ENCODE measurements around the gene KASH5.

KASH5 gene, protein sequence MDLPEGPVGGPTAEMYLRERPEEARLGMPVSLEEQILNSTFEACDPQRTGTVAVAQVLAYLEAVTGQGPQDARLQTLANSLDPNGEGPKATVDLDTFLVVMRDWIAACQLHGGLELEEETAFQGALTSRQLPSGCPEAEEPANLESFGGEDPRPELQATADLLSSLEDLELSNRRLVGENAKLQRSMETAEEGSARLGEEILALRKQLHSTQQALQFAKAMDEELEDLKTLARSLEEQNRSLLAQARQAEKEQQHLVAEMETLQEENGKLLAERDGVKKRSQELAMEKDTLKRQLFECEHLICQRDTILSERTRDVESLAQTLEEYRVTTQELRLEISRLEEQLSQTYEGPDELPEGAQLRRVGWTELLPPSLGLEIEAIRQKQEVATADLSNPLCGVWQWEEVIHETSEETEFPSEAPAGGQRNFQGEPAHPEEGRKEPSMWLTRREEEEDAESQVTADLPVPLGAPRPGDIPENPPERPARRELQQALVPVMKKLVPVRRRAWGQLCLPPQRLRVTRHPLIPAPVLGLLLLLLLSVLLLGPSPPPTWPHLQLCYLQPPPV

DNA sequence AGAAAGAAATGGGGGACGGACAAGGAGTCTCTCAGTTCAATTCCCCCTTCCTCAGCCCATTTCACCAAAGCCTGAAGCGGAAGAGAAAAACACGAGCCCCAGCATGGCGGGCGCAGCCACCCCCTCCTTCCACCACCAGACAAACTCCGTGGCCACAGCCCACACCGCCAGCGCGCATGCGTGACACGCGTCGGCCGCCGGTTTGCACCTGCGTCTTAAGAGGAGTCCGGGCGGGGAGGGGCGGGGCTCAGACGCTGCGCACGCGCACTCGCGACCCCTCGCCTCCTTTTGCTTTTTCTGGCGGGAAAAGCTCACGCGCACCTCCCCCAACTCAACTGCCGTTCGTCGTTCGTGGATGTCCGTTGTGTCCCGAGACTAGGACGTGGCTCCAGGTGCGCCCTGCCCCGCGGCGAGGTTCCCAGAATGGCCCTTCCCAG, at the start of gene KASH5:
Gene KASH5, plus strand, starts transcription at position 314 of the 437 bp plus-strand sequence. CDS start 2,635 bp downstream, outside the sequence.
- no peak for DNase-seq (ENCODE audit: low read depth)

DNA sequence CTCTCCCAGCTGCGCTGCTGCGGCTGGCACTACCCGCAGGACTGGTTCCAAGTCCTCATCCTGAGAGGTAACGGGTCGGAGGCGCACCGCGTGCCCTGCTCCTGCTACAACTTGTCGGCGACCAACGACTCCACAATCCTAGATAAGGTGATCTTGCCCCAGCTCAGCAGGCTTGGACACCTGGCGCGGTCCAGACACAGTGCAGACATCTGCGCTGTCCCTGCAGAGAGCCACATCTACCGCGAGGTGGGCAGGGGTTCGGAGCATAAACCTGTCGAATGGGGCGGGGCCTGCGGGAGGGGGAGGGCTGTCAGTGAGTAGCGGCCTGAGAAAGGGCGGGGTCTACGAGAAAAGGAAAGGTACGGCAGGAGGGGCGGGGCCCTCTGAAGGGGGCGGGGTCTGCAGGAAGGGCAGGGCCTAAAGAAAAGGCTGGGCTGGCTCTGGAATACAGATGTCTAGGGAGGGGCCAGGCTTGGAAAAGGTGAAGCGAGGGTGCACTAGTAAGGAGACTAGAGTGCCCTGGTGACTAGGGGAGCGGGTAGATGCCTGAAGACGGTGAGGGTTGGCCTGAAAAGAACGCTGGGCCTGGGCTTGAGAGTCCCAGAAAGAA, 49.3 kb upstream of the KASH5 start:
- no peak for DNase-seq (ENCODE audit: low read depth)

DNA sequence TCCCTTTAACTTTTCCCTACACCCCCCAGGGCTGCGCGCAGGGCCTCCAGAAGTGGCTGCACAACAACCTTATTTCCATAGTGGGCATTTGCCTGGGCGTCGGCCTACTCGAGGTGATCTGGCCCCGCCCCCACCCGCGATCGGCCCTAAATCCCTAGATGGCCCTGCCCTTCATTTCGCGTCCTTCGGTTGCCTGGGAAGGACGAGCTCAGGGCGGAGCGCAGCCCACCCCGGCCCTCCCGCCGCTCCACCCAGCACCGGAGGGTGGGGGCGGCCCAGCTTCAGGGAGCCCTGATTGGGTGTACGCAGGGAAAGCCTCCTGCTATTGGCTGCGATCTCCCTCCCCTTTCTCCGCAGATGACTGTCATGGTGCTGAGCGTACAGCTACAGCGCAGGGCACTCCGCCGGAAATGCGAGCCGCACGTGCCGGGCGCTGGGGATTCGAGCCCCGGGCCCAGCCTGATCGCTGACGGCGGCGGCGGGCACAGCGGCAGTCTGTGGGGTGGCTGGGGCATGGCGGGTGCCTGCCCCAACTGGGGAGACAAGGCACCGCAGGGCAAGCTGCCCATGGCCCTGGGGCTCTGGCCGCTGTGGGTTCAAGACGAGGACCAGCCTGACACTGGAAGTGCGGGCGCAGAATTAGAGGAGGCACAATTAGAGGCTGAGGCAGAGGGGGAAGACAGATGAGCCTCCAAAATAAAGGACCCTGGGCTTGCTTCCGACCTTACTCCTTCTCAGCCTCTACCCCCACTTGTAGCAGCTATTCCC, 48.6 kb upstream of the KASH5 start:
- DNase-seq (ENCODE audit: low read depth), result peak; percentile 63

- no peak for DNase-seq (ENCODE audit: low read depth)
Measured at GRCh38 chr19:49340069-49340864, 47.8 kb upstream of the KASH5 start.

DNA sequence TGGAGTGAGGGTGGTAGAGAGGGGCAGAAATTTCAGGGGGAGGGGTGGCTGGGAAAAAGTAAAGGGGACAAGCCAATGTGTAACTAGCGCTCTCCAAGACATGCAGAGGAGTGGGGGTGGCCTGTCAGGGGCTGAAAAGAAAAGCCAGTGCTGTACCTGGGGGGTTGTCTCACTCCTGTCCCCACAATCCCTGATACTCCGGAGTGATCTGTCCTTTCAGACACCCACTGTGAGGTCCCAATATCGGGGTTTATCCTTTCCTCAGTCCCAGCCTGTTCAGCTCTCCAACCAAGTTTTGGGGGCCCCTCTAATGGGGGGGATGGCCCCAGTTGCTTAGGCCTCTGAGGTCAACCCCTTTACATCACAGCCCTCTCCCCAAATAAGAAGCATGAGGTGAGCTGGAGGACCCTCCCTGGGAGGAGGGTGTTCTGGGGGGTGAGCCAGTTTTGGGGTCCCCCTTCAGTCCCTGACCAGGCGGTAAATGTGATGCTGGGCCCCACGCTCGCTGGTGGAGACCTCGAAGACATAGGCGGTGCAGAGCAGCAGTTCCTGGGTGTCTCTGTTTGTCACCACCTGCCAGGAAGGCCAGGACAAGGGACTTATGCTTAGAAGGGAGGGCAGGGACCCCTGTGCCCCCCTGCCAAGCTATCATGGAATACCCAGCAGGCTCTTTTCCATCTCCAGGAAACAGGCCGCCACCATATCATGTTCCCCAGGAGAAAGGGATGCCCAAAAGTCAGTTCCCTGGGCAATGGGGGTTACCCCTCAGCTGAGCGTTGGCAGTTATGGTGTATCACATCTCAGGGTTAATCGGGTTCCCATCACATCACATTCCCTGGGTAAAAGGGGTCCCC, 47.0 kb upstream of the KASH5 start:
- DNase-seq (ENCODE audit: low read depth), result no peak

DNA sequence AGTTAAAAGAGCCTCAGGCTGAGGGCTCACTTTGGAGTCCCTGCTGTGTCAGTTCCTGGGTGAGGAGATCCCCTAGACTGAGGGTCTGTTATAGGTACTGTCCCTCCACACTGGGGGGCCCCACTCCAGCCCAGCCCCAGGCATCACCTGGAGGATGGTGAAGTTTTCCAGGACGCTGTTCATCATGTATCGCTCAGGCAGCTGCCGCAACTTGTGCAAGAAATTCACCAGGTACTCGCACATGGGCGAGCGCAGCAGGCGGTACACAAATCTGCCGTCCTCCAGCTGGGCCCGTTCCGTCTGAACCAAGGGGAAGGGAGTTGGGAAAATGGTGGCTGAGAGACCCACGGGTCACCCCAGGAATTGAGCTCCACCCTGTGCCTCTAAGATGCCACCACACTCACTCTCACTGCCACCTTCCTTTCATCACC, 45.7 kb upstream of the KASH5 start:
- DNase-seq (ENCODE audit: low read depth), result no peak

DNA sequence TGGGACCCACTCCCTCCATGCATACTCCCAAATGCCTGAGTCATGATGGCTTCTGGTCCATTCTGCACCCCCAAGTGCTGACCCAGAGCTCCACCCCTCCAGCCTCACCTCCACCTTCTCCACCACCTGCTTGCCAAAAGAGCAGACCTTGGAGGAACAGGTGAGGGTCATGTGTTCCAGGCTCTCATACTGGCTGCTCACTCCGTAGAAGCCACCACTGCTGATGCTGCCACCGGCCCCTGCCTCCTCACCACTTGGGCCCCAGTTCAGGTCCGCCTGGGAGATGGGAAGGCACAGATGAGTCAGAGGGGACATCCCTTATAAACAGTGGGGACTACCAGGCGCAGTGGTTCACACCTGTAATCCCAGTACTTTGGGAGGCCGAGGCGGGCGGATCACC, 44.9 kb upstream of the KASH5 start:
- DNase-seq (ENCODE audit: low read depth), result no peak

GRCh38 chr19:49344505-49345423, 43.3 kb upstream of the KASH5 start:
- DNase-seq (ENCODE audit: low read depth), result no peak

- DNase-seq (ENCODE audit: low read depth), result no peak
Measured at GRCh38 chr19:49347191-49347590, 40.9 kb upstream of the KASH5 start.

DNA sequence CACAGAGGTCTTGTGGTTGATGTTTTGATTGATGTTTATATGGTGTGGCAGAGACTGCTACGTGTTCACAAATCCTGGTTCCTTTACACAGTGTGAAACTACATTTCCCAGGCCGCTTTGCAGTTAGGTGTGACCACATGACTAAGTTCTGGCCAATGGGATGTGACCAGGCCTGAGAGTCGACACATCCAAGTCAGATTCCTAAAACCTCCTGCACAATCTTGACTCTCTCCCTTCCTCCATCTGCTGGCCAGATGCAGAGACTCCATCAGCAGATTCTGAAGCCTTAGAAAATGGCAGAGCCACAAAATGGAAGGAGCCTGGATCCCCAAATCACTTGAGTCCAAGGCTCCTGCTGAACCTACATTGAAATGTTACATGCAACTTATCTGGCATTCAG, 40.2 kb upstream of the KASH5 start:
- no peak for DNase-seq (ENCODE audit: low read depth)

- no peak for DNase-seq (ENCODE audit: low read depth)
Measured at GRCh38 chr19:49348305-49349189, 39.5 kb upstream of the KASH5 start.

DNA sequence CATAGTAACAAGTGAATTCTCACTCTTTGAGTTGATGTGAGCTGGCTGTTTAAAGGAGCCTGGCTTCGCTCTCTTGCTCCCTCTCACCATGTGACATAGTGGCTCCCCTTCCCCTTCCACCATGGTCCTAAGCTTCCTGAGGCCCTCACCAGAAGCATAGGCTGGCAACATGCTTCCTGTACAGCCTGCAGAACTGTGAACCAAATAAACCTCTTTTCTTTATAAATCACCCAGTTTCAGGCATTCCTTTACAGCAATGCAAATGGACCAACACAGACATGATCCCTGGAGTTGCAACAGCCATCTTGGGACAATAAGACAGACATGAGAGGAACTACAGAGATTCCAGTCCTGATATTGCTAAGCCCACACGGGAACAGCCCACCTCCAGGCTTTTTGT, 38.5 kb upstream of the KASH5 start:
- DNase-seq (ENCODE audit: low read depth), result no peak

DNA sequence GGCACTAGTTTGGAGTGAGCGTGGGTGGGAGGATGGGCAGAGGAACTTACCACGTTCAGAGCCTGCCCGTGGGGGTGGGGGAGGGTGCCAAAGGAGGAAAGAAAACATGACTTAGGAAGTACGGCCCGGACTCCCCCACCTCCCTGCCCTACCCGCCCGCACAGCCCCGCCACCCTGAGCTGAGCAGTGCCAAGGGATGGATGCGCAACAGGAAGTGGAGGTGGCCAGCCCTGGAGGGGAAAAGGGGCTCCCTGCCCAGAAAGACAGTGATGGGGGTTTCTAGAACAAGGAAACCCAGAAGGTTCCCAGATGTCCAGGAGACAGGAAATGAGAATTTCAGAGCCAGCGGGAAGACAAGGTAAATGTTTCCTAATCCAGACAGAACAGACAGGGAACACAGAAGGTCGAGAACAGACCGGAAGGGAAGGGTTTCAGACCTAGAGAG, 32.1 kb upstream of the KASH5 start:
- no peak for DNase-seq (ENCODE audit: low read depth)

DNA sequence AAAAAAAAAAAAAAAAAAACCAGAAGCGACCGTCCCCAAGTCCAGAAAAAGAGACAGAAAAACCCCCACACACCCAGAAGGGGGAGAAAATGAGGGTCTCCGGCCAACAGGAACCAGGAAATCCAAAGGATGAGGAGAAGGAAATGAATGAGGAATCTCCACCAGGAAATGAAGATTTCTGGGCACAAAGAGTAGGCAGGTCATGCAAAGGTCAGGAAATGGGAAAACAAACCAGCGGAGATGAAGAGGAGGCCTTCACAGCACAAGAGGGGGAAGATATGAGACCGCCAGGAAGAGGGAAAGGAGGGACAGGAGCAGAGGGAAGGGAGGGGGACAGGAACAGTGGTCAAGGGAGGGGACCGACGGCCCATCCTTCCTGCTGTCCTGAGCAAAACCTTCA, 31.7 kb upstream of the KASH5 start:
- no peak for DNase-seq (ENCODE audit: low read depth)

GRCh38 chr19:49357186-49357585, 30.9 kb upstream of the KASH5 start:
- DNase-seq (ENCODE audit: low read depth), result no peak

- DNase-seq (ENCODE audit: low read depth), result no peak
Measured at GRCh38 chr19:49359851-49360820, 27.9 kb upstream of the KASH5 start.

DNA sequence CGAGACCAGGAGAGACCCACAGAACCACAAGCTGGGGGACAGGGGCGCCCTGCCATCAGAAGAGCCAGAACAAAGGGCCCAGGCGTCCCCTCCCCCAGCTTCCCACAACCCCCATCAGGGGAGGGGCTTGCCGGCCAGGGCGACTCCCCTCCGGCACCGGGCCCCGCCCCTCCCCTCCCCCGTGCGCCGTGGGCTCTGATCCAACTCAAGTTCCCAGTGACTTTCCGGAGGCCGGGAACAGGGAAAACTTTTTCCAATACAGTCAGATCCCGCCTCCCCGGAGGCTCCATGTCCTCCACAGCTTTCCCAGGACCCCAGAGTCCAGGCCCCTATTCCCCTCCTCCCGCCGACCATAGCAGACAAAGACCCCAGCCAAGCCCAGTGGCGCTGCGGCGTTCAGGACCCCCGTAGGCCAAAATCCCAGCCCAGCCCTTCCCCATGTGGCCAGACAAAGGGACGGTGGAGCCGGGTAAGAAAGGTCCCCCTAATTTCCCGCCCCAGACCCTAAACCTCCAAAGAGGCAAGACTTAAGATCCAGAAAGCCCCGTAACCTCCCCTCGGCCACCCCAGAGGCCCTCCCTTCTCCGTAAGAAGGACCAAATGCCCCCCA, 26.5 kb upstream of the KASH5 start:
- no peak for DNase-seq (ENCODE audit: low read depth)
